ENCODE measurements around the gene MEOX1.
"Not testable (repeated sequence)": the region's sequence is repeated elsewhere in the genome, so short reads cannot be mapped to it uniquely, and the experiment has no call there.

The MEOX1 gene

DNA sequence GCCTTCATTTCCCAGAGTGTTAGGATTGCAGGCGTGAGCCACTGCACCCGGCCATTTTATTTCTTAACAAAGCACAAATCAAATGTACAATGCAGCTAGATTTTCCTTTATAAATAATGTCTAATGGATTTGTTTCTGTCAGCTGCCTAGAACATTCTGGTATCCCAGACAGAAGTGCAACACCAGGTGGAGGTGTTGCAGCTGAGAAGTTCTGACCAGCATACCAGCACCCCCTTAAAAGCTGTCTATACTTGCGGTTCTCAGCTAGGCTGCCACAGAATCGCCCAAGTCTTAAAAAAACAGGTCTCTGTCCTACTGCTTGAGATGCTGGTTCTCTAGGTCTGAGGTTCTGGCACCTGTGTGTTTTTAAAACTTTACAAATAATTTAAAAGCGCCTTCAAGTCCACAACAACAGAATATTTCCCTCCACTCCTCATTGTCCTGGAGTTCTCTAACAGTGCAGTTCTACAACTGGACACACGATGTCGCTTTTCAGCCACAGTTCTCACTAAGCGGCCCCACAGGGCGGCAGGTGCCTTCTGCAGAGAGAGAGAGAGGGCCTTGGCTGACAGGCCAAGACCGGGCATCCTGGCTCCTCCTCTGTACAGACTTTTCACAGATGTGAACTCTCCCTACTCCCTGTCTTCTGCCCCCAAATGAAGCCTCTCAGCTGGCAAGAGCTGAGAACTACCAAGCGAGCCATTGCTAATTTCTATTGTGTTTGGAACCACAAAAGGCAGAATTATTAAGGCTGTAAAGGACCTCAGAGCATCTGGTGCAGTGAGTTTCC is 32.6 kb upstream of the MEOX1 start:
- peak; percentile 96 to 98 for ATAC-seq (replicated peaks)
- Mint-ChIP-seq H3K36me3 (no peaks in the 10 kb centered on the region), H3K27ac (peak overlapping the region; percentile 5), H3K27me3 (peaks cover 26 to 48% of the 10 kb centered on the region in 2 donors), H3K9me3 (no peaks in the 10 kb centered on the region), H3K4me1 (no peaks in the 10 kb centered on the region), H3K4me3 (no peak overlapping the region)
- DNase-seq: peak; percentile 62

DNA sequence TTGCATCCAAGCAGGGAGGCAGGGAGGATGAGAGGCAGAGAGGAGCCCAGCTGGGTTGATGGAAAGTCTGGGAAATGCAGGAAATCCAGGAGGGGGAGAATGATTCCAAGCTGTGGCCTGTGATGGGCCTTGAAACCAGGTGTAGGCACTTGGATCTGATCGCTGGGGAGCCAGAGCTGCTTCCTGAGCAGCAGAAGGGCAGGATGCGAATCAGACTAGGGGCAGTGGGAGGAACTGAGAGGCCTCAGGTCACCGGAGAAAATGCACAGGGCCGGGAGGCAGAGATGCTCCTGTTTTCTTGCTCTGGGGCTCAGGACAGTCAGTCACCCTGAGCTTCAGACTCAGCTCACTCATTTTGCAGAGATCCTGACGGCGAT is 29.6 kb upstream of the MEOX1 start:
- Mint-ChIP-seq H3K27me3 (peaks cover 18 to 25% of the 10 kb centered on the region in 2 donors), H3K4me1 (no peaks in the 10 kb centered on the region), H3K27ac (no peak overlapping the region), H3K9me3 (no peaks in the 10 kb centered on the region), H3K4me3 (no peak overlapping the region), H3K36me3 (no peaks in the 10 kb centered on the region)
- ATAC-seq (replicated peaks) (no peak), DNase-seq (no peak)

DNA sequence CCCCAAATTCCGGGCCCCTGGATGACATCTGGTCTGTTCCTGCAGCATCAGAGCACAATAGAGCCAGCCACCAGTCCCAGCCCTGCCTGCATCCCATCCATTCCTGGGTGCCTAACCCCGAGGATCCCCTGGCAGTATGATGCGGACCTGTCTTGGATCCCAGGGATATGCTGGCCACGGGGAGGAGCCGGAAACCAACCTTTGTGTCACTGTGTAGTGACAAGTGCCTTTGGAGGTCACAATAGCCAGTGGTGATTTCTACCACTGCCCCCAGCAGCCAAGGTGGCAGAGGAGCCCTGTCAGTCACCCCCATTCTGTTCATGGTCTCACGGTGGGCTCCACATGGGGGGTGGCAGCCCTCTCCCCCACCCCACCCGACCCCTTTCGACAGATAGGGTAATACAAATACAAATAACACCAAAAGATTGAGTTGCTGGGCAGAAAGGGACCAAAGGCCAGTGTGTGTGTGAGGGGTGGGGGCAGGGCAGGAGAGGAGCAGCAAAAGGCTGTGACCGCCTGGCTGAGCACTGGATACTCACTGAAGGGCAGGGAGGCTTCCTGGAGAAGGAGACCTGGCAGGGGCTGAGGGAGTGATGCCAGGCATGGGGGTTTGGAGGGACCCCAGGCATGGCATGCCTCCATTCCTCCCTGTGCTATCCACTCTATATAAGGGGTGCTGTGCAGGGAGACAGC is 29.0 kb upstream of the MEOX1 start:
- no peak overlapping the region for H3K4me3 Mint-ChIP-seq
- no peak overlapping the region for H3K27ac Mint-ChIP-seq
- H3K36me3 Mint-ChIP-seq: no peaks in the 10 kb centered on the region
- no peaks in the 10 kb centered on the region for H3K4me1 Mint-ChIP-seq
- DNase-seq (no peak), ATAC-seq (replicated peaks) (no peak)
- no peaks in the 10 kb centered on the region for H3K9me3 Mint-ChIP-seq
- peaks cover 15 to 25% of the 10 kb centered on the region in 2 donors for H3K27me3 Mint-ChIP-seq

DNA sequence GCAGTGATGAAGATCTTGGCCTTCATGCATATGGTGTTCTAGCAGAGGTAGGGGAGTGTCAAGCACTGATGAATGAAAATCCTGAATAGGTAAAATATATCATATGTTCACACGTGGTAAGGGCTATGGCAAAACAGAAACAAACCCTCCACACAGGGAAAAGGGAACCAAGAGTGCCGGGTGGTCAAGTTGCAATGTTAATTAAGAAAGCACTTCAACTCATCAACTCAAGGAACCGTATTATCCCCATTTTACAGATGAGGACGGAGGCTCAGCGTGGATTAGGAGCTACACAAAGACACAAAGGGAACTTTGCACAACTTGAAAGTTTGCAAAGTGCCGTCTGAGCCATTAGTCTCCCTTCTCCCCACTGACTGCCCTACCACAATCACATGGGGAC is 28.1 kb upstream of the MEOX1 start:
- no peaks in the 10 kb centered on the region for H3K4me1 Mint-ChIP-seq
- no peaks in the 10 kb centered on the region for H3K36me3 Mint-ChIP-seq

DNA sequence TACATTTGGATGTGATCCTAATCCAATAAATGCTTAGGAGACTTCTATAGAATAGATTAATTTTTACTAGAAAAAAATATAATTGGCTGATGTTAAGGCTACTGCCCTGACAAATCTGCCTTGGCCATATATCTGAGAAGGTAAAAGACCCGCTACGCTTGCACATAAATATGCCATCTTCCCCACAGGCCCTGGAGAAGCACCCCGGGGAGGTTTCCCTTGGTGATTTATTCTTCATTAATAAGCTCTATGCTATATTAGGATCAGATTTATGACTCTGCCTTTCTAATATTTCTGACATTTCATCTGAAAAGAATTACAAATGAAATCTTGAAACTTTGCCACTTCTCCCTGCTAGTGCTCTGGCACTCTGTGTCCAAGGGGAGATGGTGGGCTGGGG is 27.4 kb upstream of the MEOX1 start:
- no peak for ATAC-seq (replicated peaks)
- Mint-ChIP-seq H3K27ac (no peak overlapping the region), H3K4me1 (no peaks in the 10 kb centered on the region), H3K9me3 (no peaks in the 10 kb centered on the region), H3K27me3 (peaks cover 10 to 19% of the 10 kb centered on the region in 2 donors), H3K36me3 (no peaks in the 10 kb centered on the region), H3K4me3 (no peak overlapping the region)
- DNase-seq: no peak

More for the DNA sequence above, 28.1 kb upstream of the MEOX1 start:
- H3K4me3 Mint-ChIP-seq: no peak overlapping the region
- H3K27ac Mint-ChIP-seq: no peak overlapping the region
- peaks cover 15 to 25% of the 10 kb centered on the region in 2 donors for H3K27me3 Mint-ChIP-seq
- no peak for DNase-seq
- ATAC-seq (replicated peaks): no peak
- no peaks in the 10 kb centered on the region for H3K9me3 Mint-ChIP-seq

DNA sequence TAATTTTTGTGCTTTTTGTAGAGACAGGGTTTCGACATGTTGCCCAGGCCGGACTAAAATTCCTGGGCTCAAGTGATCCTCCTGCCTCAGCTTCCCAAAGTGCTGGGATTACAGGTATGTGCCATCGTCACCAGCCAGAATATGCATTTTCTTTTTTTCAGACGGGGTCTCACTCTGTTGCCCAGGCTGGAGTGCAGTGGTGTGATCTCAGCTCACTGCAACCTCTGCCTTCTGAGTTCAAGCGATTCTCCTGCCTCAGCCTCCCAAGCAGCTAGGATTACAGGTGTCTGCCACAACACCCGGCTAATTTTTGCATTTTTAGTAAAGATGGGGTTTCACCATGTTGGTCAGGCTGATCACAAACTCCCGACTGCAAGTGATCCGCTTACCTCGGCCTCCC is 25.2 kb upstream of the MEOX1 start:
- not testable (repeated sequence) for H3K4me1 Mint-ChIP-seq; H3K36me3 Mint-ChIP-seq; H3K9me3 Mint-ChIP-seq; H3K27ac Mint-ChIP-seq; ATAC-seq (replicated peaks); H3K4me3 Mint-ChIP-seq; DNase-seq
- peaks cover 10 to 18% of the 10 kb centered on the region in 2 donors for H3K27me3 Mint-ChIP-seq

DNA sequence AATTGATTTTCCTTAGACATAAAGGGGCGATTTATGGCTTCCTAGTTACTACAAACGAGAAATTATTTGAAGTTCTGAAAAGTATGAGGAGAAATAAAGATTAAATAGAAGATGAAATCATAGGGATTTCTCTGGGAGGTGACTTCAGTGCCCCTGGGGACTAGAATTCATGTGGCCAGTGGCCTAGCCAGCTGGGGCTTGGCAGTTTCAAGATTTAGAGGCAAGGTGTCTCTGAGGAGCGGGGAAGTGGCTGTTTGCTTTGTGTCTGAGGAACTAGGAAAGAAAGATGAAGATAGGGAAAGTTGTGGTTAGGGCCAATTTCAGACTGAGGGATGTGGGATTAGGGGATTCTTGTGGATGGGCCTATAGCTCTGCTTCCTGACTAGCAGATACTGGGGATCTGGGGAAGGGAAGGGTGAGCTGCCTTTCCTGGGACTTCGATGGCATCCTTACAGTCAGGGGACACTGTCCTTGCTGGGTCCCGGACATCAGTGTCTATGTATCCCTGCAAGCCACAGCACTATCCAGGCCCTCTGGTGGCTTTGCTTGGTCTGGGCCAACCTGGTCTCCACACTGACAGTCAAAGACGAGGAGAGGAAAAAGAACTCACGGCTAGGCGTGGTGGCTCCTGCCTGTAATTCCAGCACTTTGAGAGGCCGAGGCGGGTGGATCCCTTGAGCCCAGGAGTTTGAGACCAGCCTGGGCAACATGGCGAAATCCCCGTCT is 22.4 kb upstream of the MEOX1 start:
- Mint-ChIP-seq H3K27ac (no peak overlapping the region), H3K4me1 (no peaks in the 10 kb centered on the region), H3K27me3 (peaks cover 22 to 23% of the 10 kb centered on the region in 2 donors), H3K36me3 (no peaks in the 10 kb centered on the region), H3K9me3 (no peaks in the 10 kb centered on the region), H3K4me3 (no peak overlapping the region)
- DNase-seq (no peak), ATAC-seq (replicated peaks) (no peak)

DNA sequence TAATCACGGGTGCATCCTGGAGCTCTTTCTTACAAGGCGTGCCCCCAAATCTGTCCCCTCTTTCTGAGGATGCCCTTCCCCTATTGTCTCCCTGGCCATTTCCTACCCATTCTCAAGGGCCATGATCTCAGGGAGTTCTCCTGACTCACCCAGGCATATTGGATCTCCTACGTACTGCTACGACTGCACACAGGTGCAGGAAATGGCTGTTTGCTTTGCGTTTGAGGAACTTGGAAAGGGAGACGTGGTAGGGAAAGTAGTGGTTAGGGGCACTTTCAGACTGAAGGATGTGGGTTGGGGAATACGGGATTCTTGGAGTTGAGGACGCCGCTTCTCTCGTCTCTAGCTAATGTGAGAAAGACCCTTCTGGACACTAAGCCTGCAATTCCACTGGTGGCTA is 18.7 kb upstream of the MEOX1 start:
- no peak overlapping the region for H3K4me3 Mint-ChIP-seq
- H3K9me3 Mint-ChIP-seq: no peaks in the 10 kb centered on the region
- DNase-seq: no peak
- ATAC-seq (replicated peaks): no peak
- H3K4me1 Mint-ChIP-seq: peaks cover 9 to 18% of the 10 kb centered on the region in 2 donors
- H3K36me3 Mint-ChIP-seq: no peaks in the 10 kb centered on the region
- H3K27ac Mint-ChIP-seq: no peak overlapping the region
- H3K27me3 Mint-ChIP-seq: peaks cover 27% of the 10 kb centered on the region in 2 donors

DNA sequence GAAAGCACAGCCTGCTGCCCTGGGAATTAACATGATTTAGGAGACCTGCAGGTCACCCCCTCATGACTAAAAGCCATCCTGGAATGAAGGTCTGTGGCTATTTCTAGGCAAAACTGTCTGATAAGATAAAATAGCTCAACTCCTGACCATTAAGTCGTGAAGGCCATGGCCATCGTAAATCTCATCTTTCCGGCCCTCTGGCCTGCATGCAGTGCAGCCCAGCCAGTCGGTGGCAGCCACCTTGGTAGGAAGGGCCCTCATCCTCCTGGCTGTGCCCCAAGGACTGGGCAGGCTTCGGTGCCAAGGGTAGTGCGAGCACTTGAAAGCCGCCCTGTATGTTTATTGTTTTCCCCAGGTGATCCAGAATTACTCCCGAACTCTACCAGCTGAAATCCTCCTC is 18.2 kb upstream of the MEOX1 start:
- no peak overlapping the region for H3K4me3 Mint-ChIP-seq
- DNase-seq (no peak), ATAC-seq (replicated peaks) (no peak)
- no peak overlapping the region for H3K27ac Mint-ChIP-seq
- H3K27me3 Mint-ChIP-seq: peaks cover 31 to 32% of the 10 kb centered on the region in 2 donors
- H3K9me3 Mint-ChIP-seq: no peaks in the 10 kb centered on the region
- H3K36me3 Mint-ChIP-seq: no peaks in the 10 kb centered on the region
- H3K4me1 Mint-ChIP-seq: peaks cover 9 to 18% of the 10 kb centered on the region in 2 donors

DNA sequence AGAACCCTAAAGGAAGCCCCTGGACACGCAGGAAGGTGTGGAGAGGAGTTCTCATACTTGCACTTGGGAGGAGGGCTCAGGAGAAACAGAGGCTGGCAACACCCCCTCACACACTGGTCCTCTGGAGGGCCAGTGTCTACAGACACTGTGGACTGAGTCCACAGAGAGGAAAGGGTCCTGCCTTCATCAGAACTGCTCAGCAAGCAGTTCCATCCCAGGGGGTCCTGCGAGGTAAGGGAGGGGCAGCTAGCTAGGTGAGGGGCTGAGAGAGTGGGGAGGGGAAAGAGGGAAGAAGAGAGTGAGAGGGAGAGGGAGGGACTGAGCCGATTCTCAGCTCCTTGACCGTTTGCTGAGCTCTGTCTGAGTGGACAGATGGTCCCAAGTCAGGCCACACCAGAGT is 17.7 kb upstream of the MEOX1 start:
- no peaks in the 10 kb centered on the region for H3K9me3 Mint-ChIP-seq
- H3K4me3 Mint-ChIP-seq: no peak overlapping the region
- DNase-seq (no peak), ATAC-seq (replicated peaks) (no peak)
- no peak overlapping the region for H3K27ac Mint-ChIP-seq
- peaks cover 9 to 18% of the 10 kb centered on the region in 2 donors for H3K4me1 Mint-ChIP-seq
- H3K27me3 Mint-ChIP-seq: peaks cover 31 to 34% of the 10 kb centered on the region in 2 donors
- H3K36me3 Mint-ChIP-seq: no peaks in the 10 kb centered on the region

DNA sequence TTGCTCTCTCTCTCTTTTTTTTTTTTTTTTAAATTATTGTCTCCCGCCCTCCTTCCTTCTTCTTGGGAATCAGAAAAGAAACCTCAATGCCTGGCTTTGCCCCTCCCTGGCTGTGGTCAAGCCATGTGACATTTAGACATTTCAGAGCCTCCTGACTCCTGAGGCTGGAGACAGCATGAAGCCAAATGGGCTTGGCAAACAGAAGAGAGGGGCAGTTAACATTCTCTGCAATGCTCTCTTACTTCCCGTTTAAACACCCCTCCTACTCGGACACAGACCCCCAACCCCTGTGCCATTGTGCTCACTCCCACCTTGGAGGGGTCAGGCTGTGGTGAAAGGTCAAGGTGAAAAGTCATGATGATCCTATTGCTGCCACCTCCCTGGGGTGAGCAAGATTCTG is 14.7 kb upstream of the MEOX1 start:
- H3K4me3 Mint-ChIP-seq: no peak overlapping the region
- no peak for DNase-seq

DNA sequence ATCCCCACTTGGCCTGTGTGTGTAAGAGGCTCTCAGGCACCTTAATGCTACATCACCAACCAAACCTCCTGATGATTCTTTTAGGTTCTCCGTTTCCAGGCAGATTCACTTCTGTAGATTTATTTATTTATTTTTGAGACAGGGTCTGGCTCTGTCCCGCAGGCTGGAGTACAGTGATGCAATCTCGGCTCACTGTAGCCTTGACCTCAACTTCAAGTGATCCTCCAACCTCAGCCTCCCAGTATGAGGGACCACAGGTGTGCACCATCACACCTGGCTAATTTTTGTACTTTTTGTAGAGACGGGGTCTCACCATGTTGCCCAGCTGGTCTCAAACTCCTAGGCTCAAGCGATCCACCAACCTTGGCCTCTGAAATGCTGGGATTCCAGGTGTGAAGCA is 12.7 kb upstream of the MEOX1 start:
- H3K4me3 Mint-ChIP-seq: no peak overlapping the region
- H3K27ac Mint-ChIP-seq: no peak overlapping the region
- no peaks in the 10 kb centered on the region for H3K36me3 Mint-ChIP-seq
- DNase-seq (no peak), ATAC-seq (replicated peaks) (no peak)
- H3K27me3 Mint-ChIP-seq: peaks cover 26 to 36% of the 10 kb centered on the region in 2 donors
- H3K4me1 Mint-ChIP-seq: peaks cover 14 to 23% of the 10 kb centered on the region in 2 donors
- H3K9me3 Mint-ChIP-seq: no peaks in the 10 kb centered on the region

More for the DNA sequence above, 14.7 kb upstream of the MEOX1 start:
- H3K27me3 Mint-ChIP-seq: peaks cover 31 to 39% of the 10 kb centered on the region in 2 donors
- no peaks in the 10 kb centered on the region for H3K9me3 Mint-ChIP-seq
- H3K4me1 Mint-ChIP-seq: peaks cover 13 to 18% of the 10 kb centered on the region in 2 donors
- no peak for ATAC-seq (replicated peaks)
- peak overlapping the region; percentile 25 for H3K27ac Mint-ChIP-seq
- no peaks in the 10 kb centered on the region for H3K36me3 Mint-ChIP-seq

DNA sequence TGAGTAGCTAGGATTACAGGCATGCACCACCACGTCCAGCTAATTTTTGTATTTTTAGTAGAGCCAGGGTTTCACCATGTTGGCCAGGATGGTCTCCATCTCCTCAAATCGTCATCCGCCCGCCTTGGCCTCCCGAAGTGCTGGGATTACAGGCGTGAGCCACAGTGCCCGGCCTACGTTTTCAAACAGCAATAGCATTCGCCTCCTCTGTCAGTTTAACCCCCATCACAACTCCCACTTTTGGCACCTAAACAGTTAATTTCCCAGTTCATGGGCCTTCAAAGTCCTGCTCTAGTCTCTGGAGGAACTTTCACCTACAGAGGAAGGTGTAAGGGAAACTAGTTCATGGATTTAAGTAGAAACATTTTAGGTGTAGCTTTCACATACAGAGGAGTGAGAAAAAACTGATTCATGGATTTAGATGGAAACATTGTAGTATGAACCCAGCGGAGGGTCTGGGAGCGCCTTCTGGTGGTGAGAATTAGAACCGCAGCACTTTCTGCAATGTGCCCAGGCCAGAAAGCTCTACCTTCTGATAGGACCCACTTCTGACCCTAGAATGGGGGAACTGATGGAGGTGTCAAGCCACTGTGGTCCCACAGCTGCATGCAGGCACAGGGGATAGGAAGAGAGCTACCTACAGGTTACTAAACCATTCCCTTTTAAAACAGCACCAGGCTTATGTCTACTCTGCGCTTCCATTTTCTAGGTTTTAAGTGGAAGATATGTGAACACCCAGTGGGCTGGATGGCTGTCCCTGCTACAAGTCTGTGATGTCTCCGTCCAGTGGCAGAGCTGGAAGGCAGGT is 12.0 kb upstream of the MEOX1 start:
- no peak overlapping the region for H3K27ac Mint-ChIP-seq
- H3K9me3 Mint-ChIP-seq: no peaks in the 10 kb centered on the region
- H3K36me3 Mint-ChIP-seq: no peaks in the 10 kb centered on the region
- ATAC-seq (replicated peaks): peak; percentile 62 to 72
- peaks cover 14 to 22% of the 10 kb centered on the region in 2 donors for H3K4me1 Mint-ChIP-seq
- H3K4me3 Mint-ChIP-seq: no peak overlapping the region
- peak; percentile 41 for DNase-seq
- peaks cover 22 to 32% of the 10 kb centered on the region in 2 donors for H3K27me3 Mint-ChIP-seq
